K562 (cell line): ENCODE measurements around the gene TTYH2.

Experiments
- BMI1 ChIP-seq: fragments of 150-350 bp; IDR thresholded peaks from 2 replicates; pipeline ENCODE4 v1.6.1; 2014; ENCODE audit warnings: low read length
- EP300 ChIP-seq: IDR thresholded peaks from 2 replicates; pipeline ENCODE4 v1.6.1; 2012; ENCODE audit warnings: low read length, improper control_type of control experiment
- FOXK2 ChIP-seq, 2 experiments: fragments of 450-650 bp; IDR thresholded peaks in 1 of 2; conservative IDR thresholded peaks in 1 of 2; 2 replicates each; pipeline ENCODE4 v1.6.1; 2016; ENCODE audit warnings: low read depth in 2 of 2, mild to moderate bottlenecking in 1 of 2
- MIER1 ChIP-seq: fragments of 450-650 bp; IDR thresholded peaks from 2 replicates; pipeline ENCODE4 v1.6.1; 2016; ENCODE audit warnings: antibody characterized with exemption, mild to moderate bottlenecking, low read depth
- SMC3 ChIP-seq: conservative IDR thresholded peaks from 2 replicates; pipeline ENCODE4 v1.6.1; 2011; ENCODE audit warnings: low read depth, low read length, improper control_type of control experiment; ENCODE audit not compliant: insufficient read depth
- TF ChIP-seq, protein P1 (sequence below): fragments of 250-450 bp; sonication (Bioruptor Pico); IDR thresholded peaks from 2 replicates; pipeline ENCODE4 v1.5.0; 2020; ENCODE audit warnings: mild to moderate bottlenecking, borderline replicate concordance
- TF ChIP-seq, protein P2 (sequence below), 3 experiments: IDR thresholded peaks in 2 of 3; conservative IDR thresholded peaks in 1 of 3; 2 replicates each; pipeline ENCODE4 v1.5.1; 2011 to 2012; ENCODE audit warnings: low read length in 3 of 3, mild to moderate bottlenecking in 3 of 3, control low read depth in 2 of 3, improper control_type of control experiment in 1 of 3, inconsistent platforms in 1 of 3, low read depth in 1 of 3, mixed read lengths in 1 of 3, moderate library complexity in 1 of 3; ENCODE audit not compliant: insufficient read depth in 2 of 3

DNA sequence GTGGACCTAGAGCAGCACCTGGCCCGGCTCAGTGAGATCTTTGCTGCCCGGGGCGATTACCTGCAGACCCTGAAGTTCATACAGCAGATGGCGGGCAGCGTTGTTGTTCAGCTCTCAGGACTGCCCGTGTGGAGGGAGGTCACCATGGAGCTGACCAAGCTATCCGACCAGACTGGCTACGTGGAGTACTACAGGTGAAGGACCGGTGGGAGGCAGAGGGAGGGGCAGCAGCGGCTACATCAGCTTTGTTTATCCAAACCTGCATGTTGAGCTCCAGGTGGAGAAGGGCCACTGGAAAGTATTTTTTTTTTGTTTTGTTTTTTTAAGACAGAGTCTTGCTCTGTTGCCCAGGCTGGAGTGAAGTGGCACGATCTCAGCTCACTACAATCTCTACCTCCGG, 23.9 kb downstream of the TTYH2 start:
- TF ChIP-seq, protein P1, sequence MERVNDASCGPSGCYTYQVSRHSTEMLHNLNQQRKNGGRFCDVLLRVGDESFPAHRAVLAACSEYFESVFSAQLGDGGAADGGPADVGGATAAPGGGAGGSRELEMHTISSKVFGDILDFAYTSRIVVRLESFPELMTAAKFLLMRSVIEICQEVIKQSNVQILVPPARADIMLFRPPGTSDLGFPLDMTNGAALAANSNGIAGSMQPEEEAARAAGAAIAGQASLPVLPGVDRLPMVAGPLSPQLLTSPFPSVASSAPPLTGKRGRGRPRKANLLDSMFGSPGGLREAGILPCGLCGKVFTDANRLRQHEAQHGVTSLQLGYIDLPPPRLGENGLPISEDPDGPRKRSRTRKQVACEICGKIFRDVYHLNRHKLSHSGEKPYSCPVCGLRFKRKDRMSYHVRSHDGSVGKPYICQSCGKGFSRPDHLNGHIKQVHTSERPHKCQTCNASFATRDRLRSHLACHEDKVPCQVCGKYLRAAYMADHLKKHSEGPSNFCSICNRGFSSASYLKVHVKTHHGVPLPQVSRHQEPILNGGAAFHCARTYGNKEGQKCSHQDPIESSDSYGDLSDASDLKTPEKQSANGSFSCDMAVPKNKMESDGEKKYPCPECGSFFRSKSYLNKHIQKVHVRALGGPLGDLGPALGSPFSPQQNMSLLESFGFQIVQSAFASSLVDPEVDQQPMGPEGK (CRISPR knock-in tag), result no peak
- no peak for TF ChIP-seq FOXK2 (conservative IDR thresholded peaks at IDR 0.05 in 1 of 2, IDR thresholded peaks at IDR 0.05 in 1 of 2; ENCODE audit: low read depth in 2 of 2)
- no peak for TF ChIP-seq SMC3
- TF ChIP-seq BMI1, result no peak
- TF ChIP-seq, protein P2, sequence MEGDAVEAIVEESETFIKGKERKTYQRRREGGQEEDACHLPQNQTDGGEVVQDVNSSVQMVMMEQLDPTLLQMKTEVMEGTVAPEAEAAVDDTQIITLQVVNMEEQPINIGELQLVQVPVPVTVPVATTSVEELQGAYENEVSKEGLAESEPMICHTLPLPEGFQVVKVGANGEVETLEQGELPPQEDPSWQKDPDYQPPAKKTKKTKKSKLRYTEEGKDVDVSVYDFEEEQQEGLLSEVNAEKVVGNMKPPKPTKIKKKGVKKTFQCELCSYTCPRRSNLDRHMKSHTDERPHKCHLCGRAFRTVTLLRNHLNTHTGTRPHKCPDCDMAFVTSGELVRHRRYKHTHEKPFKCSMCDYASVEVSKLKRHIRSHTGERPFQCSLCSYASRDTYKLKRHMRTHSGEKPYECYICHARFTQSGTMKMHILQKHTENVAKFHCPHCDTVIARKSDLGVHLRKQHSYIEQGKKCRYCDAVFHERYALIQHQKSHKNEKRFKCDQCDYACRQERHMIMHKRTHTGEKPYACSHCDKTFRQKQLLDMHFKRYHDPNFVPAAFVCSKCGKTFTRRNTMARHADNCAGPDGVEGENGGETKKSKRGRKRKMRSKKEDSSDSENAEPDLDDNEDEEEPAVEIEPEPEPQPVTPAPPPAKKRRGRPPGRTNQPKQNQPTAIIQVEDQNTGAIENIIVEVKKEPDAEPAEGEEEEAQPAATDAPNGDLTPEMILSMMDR (IDR thresholded peaks at IDR 0.05 in 2 of 3, conservative IDR thresholded peaks at IDR 0.05 in 1 of 3; ENCODE audit: insufficient read depth in 2 of 3, low read depth in 1 of 3, low read length in 3 of 3), result no peak
- no peak for TF ChIP-seq MIER1
- TF ChIP-seq EP300, result no peak
